RWPE2 (cell line): ENCODE data around the gene CCDC137.

Experiments used
- ATAC-seq: fragments of 200-7000 bp; cut with Tn5 transposase; 3 replicates; pipeline ENCODE4 v1.9.1; 2021; ENCODE audit warnings: low read depth
- DNase-seq: peaks from one replicate; pipeline ENCODE4 v3.0.0-alpha.2; 2020; ENCODE audit warnings: low spot score
- H3K27ac ChIP-seq: fragments of 450-650 bp; 2 replicates; pipeline ENCODE4 v1.5.1; 2017; ENCODE audit warnings: mild to moderate bottlenecking; ENCODE audit not compliant: poor library complexity, severe bottlenecking
- H3K27me3 ChIP-seq: fragments of 250-450 bp; sonication (Bioruptor Pico); 2 replicates; pipeline ENCODE4 v1.5.1; 2021; ENCODE audit warnings: mild to moderate bottlenecking, moderate library complexity; ENCODE audit not compliant: insufficient read depth, poor library complexity, severe bottlenecking
- H3K36me3 ChIP-seq: fragments of 250-450 bp; sonication (Bioruptor Pico); 2 replicates; pipeline ENCODE4 v1.5.1; 2020; ENCODE audit warnings: low read depth, mild to moderate bottlenecking, moderate library complexity
- H3K4me1 ChIP-seq: fragments of 250-450 bp; sonication (Bioruptor Pico); 2 replicates; pipeline ENCODE4 v1.5.1; 2021; ENCODE audit warnings: mild to moderate bottlenecking, moderate library complexity; ENCODE audit not compliant: insufficient read depth, poor library complexity, severe bottlenecking
- H3K4me3 ChIP-seq: fragments of 250-450 bp; sonication (Bioruptor Pico); 2 replicates; pipeline ENCODE4 v1.5.1; 2021; ENCODE audit warnings: mild to moderate bottlenecking, moderate library complexity; ENCODE audit not compliant: severe bottlenecking
- H3K9me3 ChIP-seq: fragments of 250-450 bp; sonication (Bioruptor Pico); 2 replicates; pipeline ENCODE4 v1.5.1; 2021; ENCODE audit warnings: mild to moderate bottlenecking, moderate library complexity; ENCODE audit not compliant: severe bottlenecking
- CTCF ChIP-seq: fragments of 450-650 bp; IDR thresholded peaks from one replicate; pipeline ENCODE4 v1.5.1; 2017; ENCODE audit warnings: mild to moderate bottlenecking, moderate library complexity; ENCODE audit not compliant: poor library complexity, severe bottlenecking

CCDC137 gene

GRCh38 chr17:81656118-81656743, 10.3 kb upstream of the CCDC137 start, which contains the start of gene PDE6G:
TSS of gene PDE6G (minus strand) at chr17:81656542. CDS start at chr17:81653305, 3,237 bp downstream.
- no peak for TF ChIP-seq CTCF
- peaks cover 8% of the 10 kb centered on the region for H3K4me1 ChIP-seq
- DNase-seq, result no peak

GRCh38 chr17:81656835-81657234, 9.7 kb upstream of the CCDC137 start:
- Histone ChIP-seq H3K27me3 (no peaks in the 10 kb centered on the region), H3K4me1 (peaks cover 8% of the 10 kb centered on the region), H3K4me3 (no peak overlapping the region), H3K27ac (no peak overlapping the region), H3K36me3 (no peaks in the 10 kb centered on the region), H3K9me3 (no peaks in the 10 kb centered on the region)
- DNase-seq (no peak), ATAC-seq (no peak)
- no peak for TF ChIP-seq CTCF

More at GRCh38 chr17:81656118-81656743, 10.3 kb upstream of the CCDC137 start, which contains the start of gene PDE6G:
- ATAC-seq, result no peak
- no peaks in the 10 kb centered on the region for H3K36me3 ChIP-seq
- H3K4me3 ChIP-seq, result no peak within 1 kb of the TSS
- no peak within 1 kb of the TSS for H3K27ac ChIP-seq
- H3K9me3 ChIP-seq, result no peaks in the 10 kb centered on the region
- no peaks in the 10 kb centered on the region for H3K27me3 ChIP-seq

- Histone ChIP-seq H3K27ac (no peak overlapping the region), H3K4me1 (peaks cover 8% of the 10 kb centered on the region), H3K36me3 (no peaks in the 10 kb centered on the region), H3K27me3 (no peaks in the 10 kb centered on the region), H3K9me3 (no peaks in the 10 kb centered on the region), H3K4me3 (no peak overlapping the region)
- ATAC-seq (no peak), DNase-seq (no peak)
- TF ChIP-seq CTCF, result no peak
Measured at GRCh38 chr17:81659038-81659437, 7.5 kb upstream of the CCDC137 start.

GRCh38 chr17:81660441-81660840, 6.1 kb upstream of the CCDC137 start:
- no peak for TF ChIP-seq CTCF
- H3K9me3 ChIP-seq, result no peaks in the 10 kb centered on the region
- no peak for DNase-seq
- no peak overlapping the region for H3K4me3 ChIP-seq
- peaks cover 9% of the 10 kb centered on the region; the same call in 1 of the 2 replicates for H3K36me3 ChIP-seq
- H3K27ac ChIP-seq, result no peak overlapping the region
- no peak for ATAC-seq
- no peaks in the 10 kb centered on the region for H3K27me3 ChIP-seq
- peaks cover 8% of the 10 kb centered on the region for H3K4me1 ChIP-seq

GRCh38 chr17:81662002-81662401, 4.5 kb upstream of the CCDC137 start:
- Histone ChIP-seq H3K36me3 (peaks cover 9% of the 10 kb centered on the region; the same call in 1 of the 2 replicates), H3K4me3 (no peak overlapping the region), H3K27ac (no peak overlapping the region), H3K4me1 (peaks cover 8% of the 10 kb centered on the region), H3K27me3 (no peaks in the 10 kb centered on the region), H3K9me3 (no peaks in the 10 kb centered on the region)
- DNase-seq (no peak), ATAC-seq (no peak)
- TF ChIP-seq CTCF, result no peak
